Daoy (cell line): ENCODE data around the gene SIN3B. TPM values are rescaled to one million over a fixed set of nuclear protein-coding genes. Genes with fewer than 3 reads are reported as not detected.
"Not testable (repeated sequence)": the region's sequence is repeated elsewhere in the genome, so short reads cannot be mapped to it uniquely, and the experiment has no call there.

Experiments used
- DNase-seq: peaks from one replicate; pipeline ENCODE4 v3.0.0-alpha.2; 2015; ENCODE audit warnings: low read depth
- total RNA-seq: library from RNA; depleted of rRNA; stranded (reverse); fragments of >200 nt; shearing (Covaris generic); gene quantifications from 2 replicates; pipeline ENCODE4 v1.2.3, GENCODE V29; 2014

Gene SIN3B
- total RNA-seq, 1 experiment from 2014 or later, result 16.5 TPM

GRCh38 chr19:16868423-16869130, 39.4 kb downstream of the SIN3B start:
- no peak for DNase-seq

DNA sequence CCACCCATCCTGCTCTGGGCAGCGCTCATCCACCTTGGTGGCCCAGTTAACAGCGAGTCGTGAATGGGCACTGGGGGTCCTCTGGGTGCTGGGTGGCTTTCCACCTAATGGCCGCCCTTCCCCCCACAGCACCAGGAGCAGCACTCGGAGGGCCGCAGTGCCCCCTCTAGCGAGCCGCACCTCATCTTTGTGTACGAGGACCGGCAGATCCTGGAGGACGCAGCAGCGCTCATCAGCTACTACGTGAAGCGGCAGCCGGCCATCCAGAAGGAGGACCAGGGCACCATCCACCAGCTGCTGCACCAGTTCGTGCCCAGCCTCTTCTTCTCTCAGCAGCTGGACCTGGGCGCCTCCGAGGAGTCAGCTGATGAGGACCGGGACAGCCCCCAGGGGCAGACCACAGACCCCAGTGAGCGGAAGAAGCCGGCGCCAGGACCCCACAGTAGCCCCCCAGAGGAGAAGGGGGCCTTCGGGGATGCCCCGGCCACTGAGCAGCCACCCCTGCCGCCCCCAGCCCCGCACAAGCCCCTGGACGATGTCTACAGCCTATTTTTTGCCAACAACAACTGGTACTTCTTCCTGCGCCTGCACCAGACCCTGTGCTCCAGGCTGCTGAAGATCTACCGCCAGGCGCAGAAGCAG, 40.3 kb downstream of the SIN3B start:
- DNase-seq, result no peak

DNA sequence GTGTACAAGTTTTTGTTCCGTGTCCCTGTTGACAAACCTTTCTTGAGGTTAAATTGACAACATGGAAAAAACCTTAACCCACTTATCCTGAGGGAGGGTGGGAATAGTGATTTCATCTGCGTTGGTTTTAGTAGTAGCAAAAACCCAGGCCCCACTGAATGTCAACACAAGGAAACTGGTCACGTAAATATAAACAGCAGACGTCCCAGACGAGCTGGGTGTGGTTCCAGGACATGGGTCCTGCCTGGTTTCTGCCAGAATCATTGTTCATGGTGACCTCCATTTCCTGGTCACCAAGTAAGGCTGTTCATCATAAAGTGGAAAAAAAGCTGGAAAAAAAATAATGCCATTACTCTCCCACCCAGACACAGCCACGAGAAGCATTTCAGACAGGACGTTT, 42.7 kb downstream of the SIN3B start:
- no peak for DNase-seq

DNA sequence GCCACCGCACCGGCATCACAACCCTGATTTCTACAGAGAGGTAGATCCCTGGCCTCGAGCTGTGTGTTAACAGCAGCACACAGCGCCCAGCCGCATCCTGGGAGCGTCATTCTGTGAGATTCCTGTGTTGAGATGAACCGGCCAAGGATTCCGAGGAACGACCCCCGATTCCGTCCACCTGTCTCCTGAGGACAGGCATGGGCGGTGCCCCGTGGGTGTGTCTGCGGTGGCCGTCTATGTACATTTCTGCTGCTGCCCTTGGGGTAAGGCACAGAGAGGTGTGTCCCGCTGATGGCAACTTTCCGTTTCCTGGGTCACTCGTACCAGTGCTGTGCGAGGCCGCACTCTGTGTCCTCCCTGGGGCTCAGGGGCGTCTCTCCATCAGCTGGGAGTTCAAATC, 43.5 kb downstream of the SIN3B start:
- DNase-seq, result no peak

DNA sequence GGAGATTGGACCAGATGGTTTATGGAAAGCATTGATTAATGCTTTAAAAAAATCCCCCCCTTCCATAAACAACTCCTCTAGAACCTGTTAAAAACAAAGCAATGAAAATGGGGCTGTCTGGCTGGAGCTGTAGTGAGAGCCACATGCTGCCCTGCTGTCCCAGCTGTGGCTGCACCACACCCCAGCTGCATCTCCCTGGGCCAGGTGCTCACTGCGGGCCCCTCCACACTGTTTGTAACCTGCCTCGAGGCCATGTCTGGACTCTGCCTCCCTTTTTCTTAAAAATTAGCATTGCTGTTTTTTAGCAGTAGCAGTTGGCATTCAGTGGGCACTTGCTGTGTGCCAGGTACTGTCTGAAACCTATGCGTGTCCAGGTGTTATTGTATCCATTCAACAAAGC, 44.4 kb downstream of the SIN3B start:
- no peak for DNase-seq

GRCh38 chr19:16874250-16874977, 45.2 kb downstream of the SIN3B start:
- DNase-seq, result no peak

DNA sequence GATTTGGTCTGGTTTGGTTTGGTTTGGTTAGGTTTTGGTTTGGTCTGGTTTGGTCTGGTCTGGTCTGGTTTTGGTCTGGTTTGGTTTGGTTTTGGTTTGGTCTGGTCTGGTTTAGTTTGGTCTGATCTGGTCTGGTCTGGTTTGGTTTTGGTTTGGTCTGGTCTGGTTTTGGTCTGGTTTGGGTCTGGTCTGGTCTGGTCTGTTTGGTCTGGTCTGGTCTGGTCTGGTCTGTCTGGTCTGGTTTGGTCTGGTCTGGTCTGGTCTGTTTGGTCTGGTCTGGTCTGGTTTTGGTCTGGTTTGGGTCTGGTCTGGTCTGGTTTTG, 45.7 kb downstream of the SIN3B start:
- DNase-seq, result not testable (repeated sequence)

DNA sequence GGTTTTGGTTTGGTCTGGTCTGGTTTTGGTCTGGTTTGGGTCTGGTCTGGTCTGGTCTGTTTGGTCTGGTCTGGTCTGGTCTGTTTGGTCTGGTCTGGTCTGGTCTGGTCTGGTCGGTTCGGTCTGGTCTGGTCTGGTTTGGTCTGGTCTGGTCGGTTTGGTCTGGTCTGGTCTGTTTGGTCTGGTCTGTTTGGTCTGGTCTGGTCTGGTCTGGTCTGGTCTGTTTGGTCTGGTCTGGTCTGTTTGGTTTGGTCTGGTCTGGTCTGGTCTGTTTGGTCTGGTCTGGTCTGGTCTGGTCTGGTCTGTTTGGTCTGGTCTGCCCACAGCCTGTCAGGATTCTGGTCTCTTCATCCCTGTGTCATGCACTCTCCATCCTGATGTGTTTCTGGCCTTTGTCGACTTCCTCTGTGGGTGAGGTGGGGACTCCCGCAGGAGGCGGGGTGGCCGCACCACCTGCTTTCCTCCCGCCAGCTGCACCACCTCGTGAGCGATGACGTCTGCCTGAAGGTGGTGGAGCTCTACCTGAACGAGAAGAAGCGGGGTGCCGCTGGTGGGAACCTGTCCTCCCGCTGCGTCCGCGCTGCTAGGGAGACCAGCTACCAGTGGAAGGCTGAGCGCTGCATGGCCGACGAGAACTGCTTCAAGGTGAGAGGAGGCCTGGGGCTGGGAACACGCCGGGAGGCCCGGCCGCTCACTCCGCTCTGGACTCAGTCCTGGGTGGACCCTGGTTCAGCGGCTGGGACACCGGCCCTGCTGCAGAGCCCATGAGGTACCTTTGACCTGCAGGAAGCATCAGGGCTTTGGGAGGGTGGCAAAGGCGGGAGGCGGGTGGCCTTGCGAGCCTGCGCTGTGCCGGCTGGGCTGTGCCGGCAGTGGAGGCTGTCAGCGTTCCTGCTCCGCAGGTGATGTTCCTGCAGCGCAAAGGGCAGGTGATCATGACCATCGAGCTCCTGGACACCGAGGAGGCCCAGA, 46.7 kb downstream of the SIN3B start:
- no peak for DNase-seq

DNA sequence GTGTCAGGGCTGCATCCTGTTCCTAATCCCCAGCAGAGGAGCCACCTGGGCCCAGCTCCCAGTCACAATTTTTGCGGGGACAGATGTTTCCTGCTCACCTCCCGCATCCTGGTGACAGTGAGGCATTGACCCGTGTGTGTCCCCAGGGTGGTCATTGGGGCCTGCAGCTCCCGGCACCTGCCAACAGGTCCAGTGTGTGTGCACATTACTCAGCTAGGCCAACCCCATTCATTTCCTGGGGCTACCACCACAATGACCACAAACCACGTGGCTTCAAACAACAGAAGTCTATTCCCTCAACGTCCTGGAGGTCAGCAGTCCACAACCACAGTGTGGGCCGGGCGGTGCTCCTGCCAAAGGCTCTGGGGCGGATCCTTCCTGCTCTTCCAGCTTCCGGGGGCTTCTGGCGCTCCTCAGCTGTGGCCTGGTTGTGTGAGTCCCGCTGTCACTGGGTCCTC, 47.7 kb downstream of the SIN3B start:
- peak; percentile 38 for DNase-seq

GRCh38 chr19:16877581-16877980, 48.4 kb downstream of the SIN3B start:
- DNase-seq, result no peak

DNA sequence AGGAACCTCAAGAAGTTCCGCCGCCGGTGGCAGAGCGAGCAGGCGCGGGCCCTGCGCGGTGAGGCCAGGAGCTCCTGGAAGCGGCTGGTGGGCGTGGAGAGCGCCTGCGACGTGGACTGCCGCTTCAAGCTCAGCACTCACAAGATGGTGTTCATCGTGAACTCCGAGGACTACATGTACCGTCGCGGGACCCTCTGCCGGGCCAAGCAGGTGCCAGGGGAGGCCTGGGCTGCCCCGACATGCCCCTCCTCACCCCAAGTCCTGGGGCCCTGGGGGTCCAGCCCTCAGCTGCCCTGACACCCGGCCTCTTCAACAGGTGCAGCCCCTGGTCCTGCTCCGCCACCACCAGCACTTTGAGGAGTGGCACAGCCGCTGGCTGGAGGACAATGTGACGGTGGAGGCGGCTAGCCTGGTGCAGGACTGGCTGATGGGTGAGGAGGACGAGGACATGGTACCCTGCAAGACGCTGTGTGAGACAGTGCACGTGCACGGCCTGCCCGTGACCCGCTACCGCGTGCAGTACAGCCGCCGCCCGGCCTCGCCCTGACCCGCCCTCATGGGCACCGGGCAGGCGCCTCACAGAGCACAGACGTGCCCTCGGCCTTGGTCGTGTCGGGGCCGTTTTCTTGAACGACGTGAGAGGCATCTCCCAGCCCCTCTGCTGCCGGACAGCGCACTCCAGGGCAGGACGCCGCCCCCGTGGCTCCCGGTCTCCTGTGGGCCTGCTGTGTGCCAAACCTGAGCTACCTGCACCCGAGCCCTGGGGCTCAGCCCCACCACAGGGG, 49.2 kb downstream of the SIN3B start:
- DNase-seq, result no peak

GRCh38 chr19:16880884-16881554, 51.8 kb downstream of the SIN3B start:
- no peak for DNase-seq

DNA sequence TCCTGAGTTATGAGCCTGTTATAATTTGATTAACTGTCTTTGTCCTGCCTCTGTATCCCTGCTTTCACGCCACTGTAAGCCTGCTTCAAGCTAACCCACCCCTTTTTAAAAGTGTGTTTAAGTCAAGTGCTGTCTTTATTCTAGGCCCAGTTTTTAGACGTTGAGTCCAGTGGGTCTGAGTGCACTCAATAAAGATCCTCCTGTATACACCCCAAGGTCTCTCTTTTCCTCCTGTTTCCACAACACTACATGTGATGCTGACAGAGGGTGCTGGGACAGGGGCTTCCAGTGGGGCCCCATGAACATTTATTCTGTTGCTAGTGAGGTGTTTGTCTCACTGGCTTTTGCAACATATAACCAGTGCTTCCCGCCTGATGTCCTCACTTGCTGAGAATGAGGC, 52.9 kb downstream of the SIN3B start:
- DNase-seq, result no peak

DNA sequence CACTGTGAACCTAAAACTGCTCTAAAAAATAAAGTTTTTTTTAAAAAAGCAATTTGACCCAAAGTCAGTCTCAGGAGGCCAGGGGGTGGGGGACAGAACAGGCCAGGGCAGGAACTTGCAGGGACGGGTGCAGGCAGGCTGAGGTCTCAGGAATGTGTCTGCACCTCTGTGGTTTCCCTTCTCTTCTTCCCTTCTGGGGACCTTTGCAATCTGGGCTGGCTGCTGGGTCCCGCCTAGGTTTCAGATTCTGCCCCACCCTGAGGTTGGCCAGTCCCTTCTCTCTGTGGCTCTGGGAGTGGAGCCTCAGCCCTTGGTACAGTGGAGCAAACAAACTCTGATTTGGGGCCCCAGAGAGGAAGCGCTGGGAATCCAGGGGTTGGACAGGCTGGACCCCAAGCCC, 54.3 kb downstream of the SIN3B start:
- no peak for DNase-seq

GRCh38 chr19:16885166-16885565, 56.0 kb downstream of the SIN3B start:
- DNase-seq, result peak; percentile 65

- DNase-seq, result peak; percentile 84
Measured at GRCh38 chr19:16886305-16886880, 57.2 kb downstream of the SIN3B start.

DNA sequence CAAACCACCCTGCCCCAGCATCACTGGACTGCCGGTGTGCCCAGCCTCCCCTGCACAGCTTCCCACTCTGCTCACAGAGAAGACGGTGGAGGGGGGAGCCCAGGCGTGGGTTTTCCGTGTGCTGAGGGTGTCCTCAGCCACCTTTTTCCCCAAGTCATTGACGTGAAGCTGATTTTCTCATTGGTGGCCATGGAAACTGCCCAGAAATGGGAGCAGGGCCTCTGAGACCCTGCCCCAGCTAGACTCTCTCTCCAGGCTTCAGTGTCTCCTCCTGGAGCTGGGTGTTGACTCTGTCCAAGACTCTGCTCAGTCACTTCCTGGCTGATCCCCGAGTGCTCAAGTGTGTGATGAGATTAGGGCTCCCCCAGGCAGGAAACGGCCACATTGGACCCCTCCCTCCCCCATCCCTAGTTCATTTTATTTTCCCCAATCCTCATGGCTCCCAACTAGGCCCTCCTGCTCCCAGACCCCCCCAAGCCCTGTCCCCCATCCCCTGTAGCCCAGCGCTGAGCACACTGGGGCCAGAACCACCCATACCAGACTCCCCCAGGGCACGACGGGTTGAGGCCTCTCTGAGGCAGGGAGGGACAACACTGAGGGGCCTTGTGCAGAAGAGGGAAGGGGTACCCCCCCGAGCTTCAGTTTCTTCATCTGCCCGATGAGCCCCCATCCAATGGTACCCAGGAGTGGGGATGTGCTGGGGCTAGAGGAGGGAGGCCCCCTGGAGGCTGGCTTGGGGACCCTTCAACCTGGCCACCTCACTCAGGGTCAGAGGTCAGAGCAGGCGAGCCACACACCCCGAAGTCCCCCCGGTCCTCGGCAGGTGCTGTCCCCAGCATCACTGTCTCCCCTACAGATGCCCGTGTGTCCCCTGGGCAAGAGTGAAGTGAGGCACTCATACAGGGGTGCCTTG, 58.4 kb downstream of the SIN3B start:
- peak; percentile 55 for DNase-seq

DNA sequence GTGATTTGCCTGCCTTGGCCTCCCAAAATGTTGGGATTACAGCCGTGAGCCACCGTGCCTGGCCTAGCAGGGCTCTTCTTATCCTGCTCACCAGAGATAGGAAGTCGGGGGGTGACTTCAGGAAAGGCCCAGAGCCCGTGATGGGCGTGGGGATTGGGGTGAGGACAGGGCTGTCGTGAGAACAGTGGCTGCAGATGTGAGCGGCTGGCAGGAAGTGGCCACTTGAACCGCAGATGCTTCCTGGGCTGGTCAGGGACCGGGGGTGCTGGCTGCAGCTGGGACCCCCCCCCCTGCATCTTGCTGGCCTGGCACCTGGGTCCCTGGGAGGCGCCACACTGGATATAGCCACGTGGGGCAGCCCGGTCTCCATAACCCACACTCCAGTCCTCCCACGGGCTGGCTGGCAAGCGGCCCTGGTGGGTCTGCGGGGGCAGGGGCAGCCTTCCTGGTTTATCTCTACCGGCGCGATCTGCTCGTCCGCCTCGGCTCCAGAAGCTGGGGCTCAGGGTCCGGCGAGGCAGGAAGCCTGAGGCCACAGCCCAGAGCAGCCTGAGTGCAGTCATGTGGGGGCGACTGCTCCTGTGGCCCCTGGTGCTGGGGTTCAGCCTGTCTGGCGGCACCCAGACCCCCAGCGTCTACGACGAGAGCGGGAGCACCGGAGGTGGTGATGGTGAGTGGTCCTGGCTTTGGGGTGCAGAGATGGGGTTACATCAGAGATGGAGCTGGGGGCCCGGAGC, 59.6 kb downstream of the SIN3B start, which contains the start of gene F2RL3:
Gene F2RL3 (plus strand): TSS at position 371 of the 737 bp plus-strand sequence. CDS start 191 bp downstream, at position 562.
- peak; percentile 89 for DNase-seq
